ENCODE data around the gene FBXO11. TPM values are rescaled to one million over a fixed set of nuclear protein-coding genes. Genes with fewer than 3 reads are reported as not detected.
A peak's percentile ranks its signal among the peaks of the same experiment; 100 is the strongest.
"Not testable (repeated sequence)": the region's sequence is repeated elsewhere in the genome, so short reads cannot be mapped to it uniquely, and the experiment has no call there.

Gene FBXO11
- polyA plus RNA-seq, 3 donors from 2014 or later, result 5.2 to 7.5 (median 7.0) TPM

- not testable (repeated sequence) for H3K36me3 Mint-ChIP-seq; H3K9me3 Mint-ChIP-seq; H3K4me3 Mint-ChIP-seq; DNase-seq; H3K27me3 Mint-ChIP-seq (ENCODE audit: low read depth in 3 of 3)
- Mint-ChIP-seq H3K27ac (peak overlapping the region in 1 of 6 donors; percentile 34), H3K4me1 (peaks cover 66 to 90% of the 10 kb centered on the region in 2 donors)
These were observed 53.1 kb downstream of the FBXO11 start for GRCh38 chr2:47853067-47853777.

GRCh38 chr2:47850198-47850597 is 56.1 kb downstream of the FBXO11 start:
- H3K4me3 Mint-ChIP-seq, result no peak overlapping the region
- peaks cover 0 to 2% (median 0%) of the 10 kb centered on the region in 3 donors for H3K27me3 Mint-ChIP-seq (ENCODE audit: low read depth in 3 of 3)
- peaks cover 57 to 78% of the 10 kb centered on the region in 2 donors for H3K4me1 Mint-ChIP-seq
- H3K9me3 Mint-ChIP-seq, result no peaks in the 10 kb centered on the region
- no peaks in the 10 kb centered on the region for H3K36me3 Mint-ChIP-seq
- peak overlapping the region in 3 of 6 donors; percentile 39 to 78 (median 46) for H3K27ac Mint-ChIP-seq
- no peak for DNase-seq

GRCh38 chr2:47849368-47849767 is 56.9 kb downstream of the FBXO11 start:
- Mint-ChIP-seq H3K4me1 (peaks cover 60 to 80% of the 10 kb centered on the region in 2 donors), H3K36me3 (no peaks in the 10 kb centered on the region), H3K27ac (peak overlapping the region in 2 of 6 donors; percentile 3 to 33), H3K4me3 (no peak overlapping the region), H3K27me3 (ENCODE audit: low read depth in 3 of 3) (peaks cover 0 to 2% (median 0%) of the 10 kb centered on the region in 3 donors), H3K9me3 (no peaks in the 10 kb centered on the region)
- DNase-seq, result no peak

GRCh38 chr2:47844162-47844561 is 62.1 kb downstream of the FBXO11 start:
- Mint-ChIP-seq H3K9me3 (no peaks in the 10 kb centered on the region), H3K36me3 (peaks cover 0 to 5% (median 0%) of the 10 kb centered on the region in 3 donors), H3K4me1 (peaks cover 53 to 77% of the 10 kb centered on the region in 2 donors), H3K4me3 (peak overlapping the region in 1 of 5 donors; percentile 25), H3K27ac (peak overlapping the region in 5 of 6 donors; percentile 2 to 55 (median 22)), H3K27me3 (ENCODE audit: low read depth in 3 of 3) (peaks cover 1 to 2% (median 2%) of the 10 kb centered on the region in 3 donors)
- no peak for DNase-seq

DNA sequence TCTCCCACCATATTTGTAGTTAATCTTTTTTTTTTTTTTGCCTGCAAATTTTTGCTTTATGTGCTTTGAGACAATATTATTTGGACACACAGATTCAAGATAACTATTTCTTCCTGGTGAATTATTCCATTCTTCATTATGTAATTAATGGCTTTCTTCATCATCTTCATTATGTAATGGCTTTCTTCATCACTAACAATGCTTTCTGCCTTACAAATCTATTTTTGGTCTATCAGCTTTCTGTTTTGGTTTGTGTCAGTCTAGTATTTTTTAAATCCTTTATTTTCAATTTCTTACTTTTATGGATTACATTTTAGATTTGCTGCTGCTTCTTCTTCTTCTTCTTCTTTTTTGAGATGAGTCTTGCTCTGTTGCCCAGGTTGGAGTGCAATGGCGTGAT is 62.9 kb downstream of the FBXO11 start:
- Mint-ChIP-seq H3K9me3 (no peaks in the 10 kb centered on the region), H3K36me3 (peaks cover 4 to 13% (median 5%) of the 10 kb centered on the region in 3 donors), H3K27me3 (ENCODE audit: low read depth in 3 of 3) (peaks cover 1 to 2% (median 2%) of the 10 kb centered on the region in 3 donors), H3K4me1 (peaks cover 50 to 77% of the 10 kb centered on the region in 2 donors), H3K4me3 (peak overlapping the region in 1 of 5 donors; percentile 11), H3K27ac (peak overlapping the region; percentile 2 to 61 (median 46))
- DNase-seq, result no peak

GRCh38 chr2:47842846-47843245 is 63.5 kb downstream of the FBXO11 start:
- H3K4me3 Mint-ChIP-seq, result peak overlapping the region in 2 of 5 donors; percentile 11 to 15
- peaks cover 46 to 72% of the 10 kb centered on the region in 2 donors for H3K4me1 Mint-ChIP-seq
- no peak for DNase-seq
- peak overlapping the region in 2 of 6 donors; percentile 25 to 61 for H3K27ac Mint-ChIP-seq
- H3K36me3 Mint-ChIP-seq, result peaks cover 5 to 14% (median 5%) of the 10 kb centered on the region in 3 donors
- peaks cover 1 to 2% (median 2%) of the 10 kb centered on the region in 3 donors for H3K27me3 Mint-ChIP-seq (ENCODE audit: low read depth in 3 of 3)
- no peaks in the 10 kb centered on the region for H3K9me3 Mint-ChIP-seq

GRCh38 chr2:47838686-47839085 is 67.6 kb downstream of the FBXO11 start:
- Mint-ChIP-seq H3K36me3 (peaks cover 8 to 24% (median 13%) of the 10 kb centered on the region in 3 donors), H3K4me3 (no peak overlapping the region), H3K4me1 (peaks cover 22 to 46% of the 10 kb centered on the region in 2 donors), H3K27ac (peak overlapping the region in 4 of 6 donors; percentile 2 to 49 (median 24)), H3K27me3 (ENCODE audit: low read depth in 3 of 3) (peaks cover 0 to 2% (median 2%) of the 10 kb centered on the region in 3 donors), H3K9me3 (no peaks in the 10 kb centered on the region)
- DNase-seq, result no peak

DNA sequence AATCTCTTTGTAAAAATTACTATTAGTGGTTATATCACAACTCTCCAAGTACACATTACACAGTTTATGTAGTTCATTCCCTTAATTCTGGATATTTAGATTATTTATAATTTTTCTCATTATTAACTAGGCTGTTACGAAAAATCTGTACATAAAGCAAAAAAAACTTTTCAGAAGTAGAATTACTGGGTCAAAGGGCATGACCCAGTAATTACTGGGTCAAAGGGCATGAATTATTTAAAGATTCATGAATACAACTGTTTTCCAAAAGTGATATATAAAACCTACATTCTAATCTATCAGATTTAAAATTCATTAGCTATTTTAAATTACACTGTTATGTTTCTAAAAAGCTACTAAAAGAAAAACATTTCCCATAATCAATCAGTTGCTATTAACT is 68.0 kb downstream of the FBXO11 start:
- Mint-ChIP-seq H3K4me1 (peaks cover 17 to 42% of the 10 kb centered on the region in 2 donors), H3K27ac (peak overlapping the region in 1 of 6 donors; percentile 49), H3K9me3 (no peaks in the 10 kb centered on the region), H3K27me3 (ENCODE audit: low read depth in 3 of 3) (peaks cover 0 to 2% (median 0%) of the 10 kb centered on the region in 3 donors), H3K36me3 (peaks cover 8 to 24% (median 13%) of the 10 kb centered on the region in 3 donors), H3K4me3 (no peak overlapping the region)
- DNase-seq, result no peak

DNA sequence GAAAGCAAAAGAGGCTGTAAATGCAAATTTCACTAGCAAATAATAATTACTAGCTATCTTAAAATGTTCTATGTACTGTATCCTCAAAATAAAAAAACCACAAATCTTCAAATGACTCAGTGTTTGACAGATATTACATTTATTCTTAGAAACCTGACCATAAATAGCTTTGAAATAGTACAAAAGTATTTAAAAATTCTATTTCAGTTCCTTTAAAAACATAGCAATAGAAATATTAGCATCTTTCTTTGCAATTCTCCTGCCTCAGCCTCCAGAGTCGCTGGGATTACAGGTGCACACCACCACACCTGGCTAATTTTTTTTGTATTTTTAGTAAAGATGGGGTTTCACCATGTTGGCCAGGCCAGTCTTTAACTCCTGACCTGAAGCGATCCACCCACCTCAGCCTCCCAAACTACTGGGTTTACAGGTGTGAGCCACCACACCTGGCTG is 72.8 kb downstream of the FBXO11 start:
- H3K4me3 Mint-ChIP-seq, result no peak overlapping the region
- no peaks in the 10 kb centered on the region for H3K9me3 Mint-ChIP-seq
- H3K27ac Mint-ChIP-seq, result no peak overlapping the region
- H3K27me3 Mint-ChIP-seq (ENCODE audit: low read depth in 3 of 3), result peaks cover 0 to 3% (median 0%) of the 10 kb centered on the region in 3 donors
- peaks cover 9 to 31% (median 24%) of the 10 kb centered on the region in 3 donors for H3K36me3 Mint-ChIP-seq
- H3K4me1 Mint-ChIP-seq, result peaks cover 0 to 2% of the 10 kb centered on the region in 2 donors
- DNase-seq, result no peak

GRCh38 chr2:47822518-47822917 is 83.8 kb downstream of the FBXO11 start:
- Mint-ChIP-seq H3K36me3 (peaks cover 5 to 32% (median 13%) of the 10 kb centered on the region in 3 donors), H3K4me3 (no peak overlapping the region), H3K4me1 (peaks cover under 1 to 4% of the 10 kb centered on the region in 2 donors), H3K9me3 (no peaks in the 10 kb centered on the region), H3K27ac (peak overlapping the region in 1 of 6 donors; percentile 58), H3K27me3 (ENCODE audit: low read depth in 3 of 3) (peaks cover 0 to 3% (median 2%) of the 10 kb centered on the region in 3 donors)
- no peak for DNase-seq

GRCh38 chr2:47819834-47820233 is 86.5 kb downstream of the FBXO11 start:
- Mint-ChIP-seq H3K27me3 (ENCODE audit: low read depth in 3 of 3) (peaks cover 0 to 2% (median 0%) of the 10 kb centered on the region in 3 donors), H3K4me1 (peaks cover 0 to 2% of the 10 kb centered on the region in 2 donors), H3K9me3 (no peaks in the 10 kb centered on the region), H3K4me3 (no peak overlapping the region), H3K27ac (no peak overlapping the region), H3K36me3 (peaks cover 7 to 37% (median 25%) of the 10 kb centered on the region in 3 donors)
- DNase-seq, result no peak

- peak overlapping the region in 1 of 6 donors; percentile 34 for H3K27ac Mint-ChIP-seq
These were observed 87.5 kb downstream of the FBXO11 start for GRCh38 chr2:47818777-47819176.

DNA sequence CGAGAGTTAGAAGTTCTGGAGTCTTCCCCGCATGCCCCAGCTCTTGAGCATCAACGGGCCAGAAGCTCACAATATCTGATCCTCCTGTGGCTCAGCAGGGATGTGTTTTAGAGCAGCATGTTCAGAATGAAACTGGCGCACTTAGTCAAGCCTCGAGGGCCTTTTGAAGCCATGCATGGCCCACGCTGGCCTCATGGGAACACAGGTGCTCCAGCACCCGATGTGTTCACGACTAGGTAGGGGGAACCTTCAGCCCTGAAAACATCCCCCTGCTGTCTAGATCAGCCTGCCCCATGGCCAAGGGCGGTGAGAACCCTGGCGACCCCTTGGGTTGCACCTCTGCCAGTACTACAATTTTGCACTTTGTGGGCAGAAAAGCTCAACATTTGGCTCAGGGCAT is 90.5 kb downstream of the FBXO11 start:
- H3K27me3 Mint-ChIP-seq (ENCODE audit: low read depth in 3 of 3), result no peaks in the 10 kb centered on the region
- H3K4me1 Mint-ChIP-seq, result peaks cover 0 to 2% of the 10 kb centered on the region in 2 donors
- no peak overlapping the region for H3K27ac Mint-ChIP-seq
- H3K9me3 Mint-ChIP-seq, result no peaks in the 10 kb centered on the region
- peaks cover 12 to 48% (median 36%) of the 10 kb centered on the region in 3 donors for H3K36me3 Mint-ChIP-seq
- no peak for DNase-seq
- H3K4me3 Mint-ChIP-seq, result no peak overlapping the region

More at GRCh38 chr2:47818777-47819176, 87.5 kb downstream of the FBXO11 start:
- Mint-ChIP-seq H3K4me1 (peaks cover 0 to 2% of the 10 kb centered on the region in 2 donors), H3K27me3 (ENCODE audit: low read depth in 3 of 3) (no peaks in the 10 kb centered on the region), H3K4me3 (no peak overlapping the region), H3K36me3 (peaks cover 10 to 38% (median 30%) of the 10 kb centered on the region in 3 donors), H3K9me3 (no peaks in the 10 kb centered on the region)
- no peak for DNase-seq

DNA sequence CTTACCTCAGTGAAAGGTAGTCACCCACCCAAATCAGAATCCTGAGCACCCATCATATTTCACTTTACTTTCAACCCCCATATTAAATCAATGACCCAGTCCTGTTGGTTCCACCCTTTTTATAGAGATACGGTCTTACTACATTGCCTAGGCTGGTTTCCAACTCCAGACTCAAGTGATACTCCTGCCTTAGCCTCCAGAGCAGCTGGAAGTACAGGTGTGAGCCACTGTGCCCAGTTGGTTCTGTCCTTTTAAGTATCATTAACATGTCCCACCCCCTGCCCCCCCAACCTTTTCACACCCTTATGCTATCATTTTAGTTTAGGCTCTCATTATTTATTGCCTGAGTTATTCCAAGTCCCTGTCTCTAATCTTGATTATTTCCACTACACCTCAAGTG is 94.6 kb downstream of the FBXO11 start:
- peaks cover 16 to 42% (median 19%) of the 10 kb centered on the region in 3 donors for H3K36me3 Mint-ChIP-seq
- no peak for DNase-seq
- no peaks in the 10 kb centered on the region for H3K27me3 Mint-ChIP-seq (ENCODE audit: low read depth in 3 of 3)
- H3K27ac Mint-ChIP-seq, result peak overlapping the region; percentile 20 to 80 (median 31)
- H3K4me3 Mint-ChIP-seq, result no peak overlapping the region
- H3K9me3 Mint-ChIP-seq, result no peaks in the 10 kb centered on the region
- H3K4me1 Mint-ChIP-seq, result no peaks in the 10 kb centered on the region
